ENCODE data around the gene RALGPS1.

The RALGPS1 gene

GRCh38 chr9:127258606-127259471, 344.3 kb downstream of the RALGPS1 start:
- no peaks in the 10 kb centered on the region for H3K27me3 ChIP-seq (ENCODE audit: control insufficient read depth, insufficient read depth, low read length)
- H3K27ac ChIP-seq (ENCODE audit: low read length), result no peak overlapping the region
- H3K9me3 ChIP-seq (ENCODE audit: control insufficient read depth, low read depth, low read length), result no peaks in the 10 kb centered on the region
- no peak overlapping the region for H3K9ac ChIP-seq (ENCODE audit: low read length)
- H3K4me1 ChIP-seq (ENCODE audit: control insufficient read depth, low read depth, low read length), result peaks cover 16% of the 10 kb centered on the region
- H3K4me3 ChIP-seq (ENCODE audit: low read length), result no peak overlapping the region
- no peaks in the 10 kb centered on the region for H3K36me3 ChIP-seq (ENCODE audit: control insufficient read depth, low read depth, low read length)

- Histone ChIP-seq H3K9me3 (ENCODE audit: control insufficient read depth, low read depth, low read length) (no peaks in the 10 kb centered on the region), H3K9ac (ENCODE audit: low read length) (no peak overlapping the region), H3K27me3 (ENCODE audit: control insufficient read depth, insufficient read depth, low read length) (no peaks in the 10 kb centered on the region), H3K4me3 (ENCODE audit: low read length) (no peak overlapping the region), H3K4me1 (ENCODE audit: control insufficient read depth, low read depth, low read length) (peaks cover 11% of the 10 kb centered on the region), H3K27ac (ENCODE audit: low read length) (no peak overlapping the region), H3K36me3 (ENCODE audit: control insufficient read depth, low read depth, low read length) (no peaks in the 10 kb centered on the region)
These were observed 348.0 kb downstream of the RALGPS1 start for GRCh38 chr9:127262602-127263001.

DNA sequence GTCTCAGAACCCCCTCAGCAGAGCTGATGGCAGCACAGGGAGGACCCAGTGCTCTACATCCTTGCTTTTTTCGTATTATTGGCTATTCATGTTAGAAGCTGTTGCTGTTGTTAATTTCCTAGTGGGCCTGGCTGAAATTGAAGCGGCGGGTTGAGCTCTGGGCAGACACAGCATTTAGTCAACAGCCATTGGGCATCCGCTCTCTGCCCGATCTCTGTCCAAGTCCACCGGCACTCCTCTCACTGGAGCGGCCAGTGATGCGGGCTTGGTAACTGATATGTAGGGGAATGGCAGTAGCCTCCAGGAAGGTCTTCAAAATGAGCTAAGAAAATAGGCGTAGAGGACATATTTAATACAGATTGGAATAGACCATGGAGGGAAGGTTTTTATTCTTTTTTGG, 348.7 kb downstream of the RALGPS1 start:
- H3K36me3 ChIP-seq (ENCODE audit: control insufficient read depth, low read depth, low read length), result no peaks in the 10 kb centered on the region
- H3K4me3 ChIP-seq (ENCODE audit: low read length), result no peak overlapping the region
- no peak overlapping the region for H3K9ac ChIP-seq (ENCODE audit: low read length)
- H3K9me3 ChIP-seq (ENCODE audit: control insufficient read depth, low read depth, low read length), result no peaks in the 10 kb centered on the region
- peaks cover 11% of the 10 kb centered on the region for H3K4me1 ChIP-seq (ENCODE audit: control insufficient read depth, low read depth, low read length)
- H3K27ac ChIP-seq (ENCODE audit: low read length), result no peak overlapping the region
- no peaks in the 10 kb centered on the region for H3K27me3 ChIP-seq (ENCODE audit: control insufficient read depth, insufficient read depth, low read length)

DNA sequence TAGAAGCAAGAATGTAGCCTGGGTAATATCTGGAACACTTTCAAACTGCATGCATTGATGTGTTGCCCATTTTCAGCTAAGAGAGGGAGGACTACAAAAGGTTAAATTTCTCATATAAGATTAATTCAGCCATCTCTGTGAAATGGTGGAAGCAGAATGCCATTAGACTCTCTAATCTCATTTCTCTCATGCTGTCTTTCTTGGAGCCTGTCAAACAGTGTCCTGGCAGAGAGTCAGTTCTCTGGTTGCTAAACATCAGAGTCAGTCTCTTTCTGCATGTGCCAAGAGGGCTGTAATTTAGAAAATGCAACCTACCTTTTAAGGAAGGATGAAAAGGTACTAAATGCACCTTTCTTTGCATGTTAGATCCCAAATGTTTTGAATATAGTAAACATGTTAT, 349.1 kb downstream of the RALGPS1 start:
- Histone ChIP-seq H3K4me1 (ENCODE audit: control insufficient read depth, low read depth, low read length) (peaks cover 11% of the 10 kb centered on the region), H3K9me3 (ENCODE audit: control insufficient read depth, low read depth, low read length) (no peaks in the 10 kb centered on the region), H3K4me3 (ENCODE audit: low read length) (no peak overlapping the region), H3K36me3 (ENCODE audit: control insufficient read depth, low read depth, low read length) (no peaks in the 10 kb centered on the region), H3K27ac (ENCODE audit: low read length) (no peak overlapping the region), H3K27me3 (ENCODE audit: control insufficient read depth, insufficient read depth, low read length) (no peaks in the 10 kb centered on the region), H3K9ac (ENCODE audit: low read length) (no peak overlapping the region)

DNA sequence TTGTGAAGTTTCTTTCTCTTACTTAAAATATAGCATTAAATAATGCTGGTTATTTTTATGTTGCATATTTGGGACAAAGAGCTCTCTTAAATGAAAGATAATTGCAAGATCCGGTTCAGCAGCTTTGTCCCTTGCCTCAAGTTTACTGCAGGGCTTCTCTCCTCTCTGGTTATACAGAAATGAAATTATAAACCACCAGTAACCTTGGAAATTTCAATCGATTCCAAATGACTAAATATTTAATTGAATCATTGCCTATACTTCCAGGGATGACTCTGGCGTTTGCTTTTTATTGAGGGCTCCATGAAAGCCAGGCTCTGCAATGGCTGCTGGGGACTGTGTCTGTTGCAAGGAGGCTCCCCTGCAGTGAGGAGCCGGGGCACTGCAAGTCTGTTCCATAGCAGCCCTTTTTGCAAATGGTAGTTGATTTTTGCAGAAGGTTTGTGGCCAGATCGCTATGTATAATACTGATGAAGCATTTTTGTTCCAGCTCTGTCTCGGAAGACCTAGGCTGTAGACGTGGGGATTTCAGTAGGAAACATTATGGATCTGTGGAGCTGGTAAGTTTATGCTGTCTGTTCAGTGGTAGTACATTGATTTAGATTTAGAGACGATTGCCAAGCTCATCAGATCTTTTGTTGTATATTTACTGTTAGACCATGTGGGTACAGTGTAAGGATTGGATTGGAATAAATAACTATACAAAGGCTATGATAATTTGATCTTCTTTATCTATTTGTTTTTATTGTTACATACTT, 350.1 kb downstream of the RALGPS1 start, which contains the start of gene GARNL3:
Gene GARNL3, plus strand, starts transcription at position 313 of the 758 bp plus-strand sequence. Its CDS starts 104 bp downstream, at position 417.
- H3K4me3 ChIP-seq (ENCODE audit: low read length), result no peak within 1 kb of the TSS
- no peaks in the 10 kb centered on the region for H3K27me3 ChIP-seq (ENCODE audit: control insufficient read depth, insufficient read depth, low read length)
- H3K4me1 ChIP-seq (ENCODE audit: control insufficient read depth, low read depth, low read length), result peaks cover 11% of the 10 kb centered on the region
- no peaks in the 10 kb centered on the region for H3K36me3 ChIP-seq (ENCODE audit: control insufficient read depth, low read depth, low read length)
- no peak within 1 kb of the TSS for H3K9ac ChIP-seq (ENCODE audit: low read length)
- no peaks in the 10 kb centered on the region for H3K9me3 ChIP-seq (ENCODE audit: control insufficient read depth, low read depth, low read length)
- H3K27ac ChIP-seq (ENCODE audit: low read length), result no peak within 1 kb of the TSS

DNA sequence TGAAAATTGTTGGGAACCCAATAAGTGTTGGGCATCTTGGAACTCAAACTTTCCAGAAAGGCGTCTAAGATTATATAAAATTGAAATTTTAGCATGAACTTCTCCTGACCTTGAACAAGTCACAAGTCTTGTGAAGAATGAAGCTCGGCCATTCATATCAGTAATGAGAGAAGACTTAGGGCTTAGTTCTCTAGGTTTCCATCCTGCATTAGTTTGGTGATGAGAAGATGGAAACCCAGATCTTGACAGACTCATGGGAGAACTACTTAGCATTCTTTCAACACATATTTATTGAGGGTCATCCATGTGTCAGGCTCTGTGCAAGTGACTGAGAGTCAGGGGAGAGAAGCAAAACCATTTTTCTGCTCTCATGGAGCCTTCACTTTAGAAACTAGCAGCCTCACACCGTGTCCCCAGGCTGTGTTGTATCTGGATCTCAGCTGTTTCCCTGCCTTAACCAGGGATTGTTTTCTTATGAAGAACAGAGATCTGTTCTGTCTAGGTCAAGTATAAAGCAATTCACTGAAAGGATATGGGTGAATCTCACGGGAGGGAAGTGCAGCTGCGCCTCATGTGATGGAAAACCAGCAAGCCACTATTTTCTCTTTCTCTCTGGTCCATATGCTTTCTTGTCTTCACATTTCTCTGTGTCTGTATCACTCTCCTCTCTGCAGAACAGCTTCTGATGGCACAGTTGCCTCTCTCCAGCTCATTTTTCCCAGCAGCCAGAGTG, 353.4 kb downstream of the RALGPS1 start:
- H3K9me3 ChIP-seq (ENCODE audit: control insufficient read depth, low read depth, low read length), result no peaks in the 10 kb centered on the region
- H3K9ac ChIP-seq (ENCODE audit: low read length), result no peak overlapping the region
- H3K4me3 ChIP-seq (ENCODE audit: low read length), result no peak overlapping the region
- no peaks in the 10 kb centered on the region for H3K27me3 ChIP-seq (ENCODE audit: control insufficient read depth, insufficient read depth, low read length)
- H3K27ac ChIP-seq (ENCODE audit: low read length), result no peak overlapping the region
- H3K36me3 ChIP-seq (ENCODE audit: control insufficient read depth, low read depth, low read length), result no peaks in the 10 kb centered on the region
- peaks cover 11% of the 10 kb centered on the region for H3K4me1 ChIP-seq (ENCODE audit: control insufficient read depth, low read depth, low read length)

- H3K27ac ChIP-seq (ENCODE audit: low read length), result no peak overlapping the region
- no peaks in the 10 kb centered on the region for H3K27me3 ChIP-seq (ENCODE audit: control insufficient read depth, insufficient read depth, low read length)
- H3K9ac ChIP-seq (ENCODE audit: low read length), result no peak overlapping the region
- H3K4me3 ChIP-seq (ENCODE audit: low read length), result no peak overlapping the region
- no peaks in the 10 kb centered on the region for H3K36me3 ChIP-seq (ENCODE audit: control insufficient read depth, low read depth, low read length)
- H3K9me3 ChIP-seq (ENCODE audit: control insufficient read depth, low read depth, low read length), result no peaks in the 10 kb centered on the region
- peaks cover 6% of the 10 kb centered on the region for H3K4me1 ChIP-seq (ENCODE audit: control insufficient read depth, low read depth, low read length)
These were observed 354.9 kb downstream of the RALGPS1 start for GRCh38 chr9:127269449-127269848.

Measured in iPS-18a (cell line).